ENCODE data around the gene MMP19. TPM values are rescaled to one million over a fixed set of nuclear protein-coding genes. Genes with fewer than 3 reads are reported as not detected.

The MMP19 gene
- total and polyA plus RNA-seq, 2 donors (not counting 1 experiment from before 2014, with no cell fraction given), result 0.42 TPM; not detected in 1

DNA sequence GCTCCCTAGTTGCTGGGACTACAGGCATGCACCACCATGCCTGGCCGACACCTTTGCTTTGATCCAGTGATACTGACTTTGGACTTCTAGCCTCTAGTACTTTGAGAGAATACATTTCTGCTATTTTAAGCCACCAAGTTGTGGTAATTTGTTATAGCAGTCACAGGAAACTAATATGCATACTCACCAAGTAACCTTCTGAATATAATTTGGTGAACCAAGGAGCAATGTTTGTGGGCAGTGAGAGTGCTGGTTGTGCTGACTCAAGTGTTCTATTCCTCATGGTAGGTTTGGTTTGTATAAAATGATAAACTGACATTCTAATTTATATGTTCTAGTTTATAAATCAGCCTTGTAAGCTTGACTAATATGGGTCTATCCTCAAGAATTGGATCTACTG, 42.4 kb upstream of the MMP19 start:
- POLR2A ChIA-PET, result interaction anchor here (0.6 kb wide), 1 partner anchor 20 kb away, joined by 4 read pairs; no protein-coding TSS in a partner anchor
- Histone ChIP-seq H3K36me3 (replicated peaks in 1 of 2; ENCODE audit: control extremely low read depth in 1 of 2, control insufficient read depth in 1 of 2, extremely low read depth in 1 of 2, insufficient read depth in 2 of 2, low read length in 1 of 2) (no peaks in the 10 kb centered on the region), H4K20me1 (ENCODE audit: control insufficient read depth, insufficient read depth, low read length, poor library complexity, severe bottlenecking) (no peaks in the 10 kb centered on the region), H3K27me3 (replicated peaks in 1 of 4; ENCODE audit: control extremely low read depth in 1 of 4, control insufficient read depth in 3 of 4, insufficient read depth in 4 of 4, low read length in 3 of 4) (no peaks in the 10 kb centered on the region), H3K4me1 (ENCODE audit: control insufficient read depth in 2 of 2, insufficient read depth in 2 of 2, low read length in 2 of 2) (no peaks in the 10 kb centered on the region), H3K4me3 (ENCODE audit: control extremely low read depth in 1 of 5, extremely low read depth in 1 of 5, insufficient read depth in 1 of 5, low read depth in 2 of 5, low read length in 4 of 5) (no peak overlapping the region), H3K9me3 (ENCODE audit: control extremely low read depth in 1 of 3, control insufficient read depth in 2 of 3, insufficient read depth in 1 of 3, low read length in 2 of 3) (no peaks in the 10 kb centered on the region), H3K9ac (ENCODE audit: low read length) (no peak overlapping the region), H3K27ac (ENCODE audit: low read length in 2 of 2) (no peak overlapping the region), H3K79me2 (ENCODE audit: control insufficient read depth, insufficient read depth, low read length) (no peaks in the 10 kb centered on the region), H2AFZ (ENCODE audit: insufficient read depth, low read depth, low read length, poor library complexity, severe bottlenecking) (no peak overlapping the region), H3K4me2 (replicated peaks; ENCODE audit: low read depth, low read length, poor library complexity, severe bottlenecking) (no peak overlapping the region)
- Mint-ChIP-seq H3K27me3 (no peaks in the 10 kb centered on the region), H3K4me1 (peaks cover 2% of the 10 kb centered on the region), H3K27ac (no peak overlapping the region), H3K4me3 (no peak overlapping the region), H3K9me3 (ENCODE audit: insufficient read depth) (no peaks in the 10 kb centered on the region)
- no peak for DNase-seq
- TF ChIP-seq, protein P1, sequence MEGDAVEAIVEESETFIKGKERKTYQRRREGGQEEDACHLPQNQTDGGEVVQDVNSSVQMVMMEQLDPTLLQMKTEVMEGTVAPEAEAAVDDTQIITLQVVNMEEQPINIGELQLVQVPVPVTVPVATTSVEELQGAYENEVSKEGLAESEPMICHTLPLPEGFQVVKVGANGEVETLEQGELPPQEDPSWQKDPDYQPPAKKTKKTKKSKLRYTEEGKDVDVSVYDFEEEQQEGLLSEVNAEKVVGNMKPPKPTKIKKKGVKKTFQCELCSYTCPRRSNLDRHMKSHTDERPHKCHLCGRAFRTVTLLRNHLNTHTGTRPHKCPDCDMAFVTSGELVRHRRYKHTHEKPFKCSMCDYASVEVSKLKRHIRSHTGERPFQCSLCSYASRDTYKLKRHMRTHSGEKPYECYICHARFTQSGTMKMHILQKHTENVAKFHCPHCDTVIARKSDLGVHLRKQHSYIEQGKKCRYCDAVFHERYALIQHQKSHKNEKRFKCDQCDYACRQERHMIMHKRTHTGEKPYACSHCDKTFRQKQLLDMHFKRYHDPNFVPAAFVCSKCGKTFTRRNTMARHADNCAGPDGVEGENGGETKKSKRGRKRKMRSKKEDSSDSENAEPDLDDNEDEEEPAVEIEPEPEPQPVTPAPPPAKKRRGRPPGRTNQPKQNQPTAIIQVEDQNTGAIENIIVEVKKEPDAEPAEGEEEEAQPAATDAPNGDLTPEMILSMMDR (IDR thresholded peaks at IDR 0.05), result no peak
- no peak for TF ChIP-seq EZH2 (IDR thresholded peaks at IDR 0.05; ENCODE audit: borderline replicate concordance, insufficient read depth, low read depth, low read length, poor library complexity, severe bottlenecking)
- WGBS (ENCODE audit: insufficient coverage), result no CpG with 5 or more reads among the region's 1 CpG
- CTCF ChIA-PET, result interaction anchor here (0.5 to 0.6 kb wide), 2 partner anchors 30 to 487 kb away, joined by 3 read pairs; no protein-coding TSS in a partner anchor
- intact Hi-C loops (cut with micrococcal nuclease), result no loop called here
- no peak for ATAC-seq (ENCODE audit: low read depth)

DNA sequence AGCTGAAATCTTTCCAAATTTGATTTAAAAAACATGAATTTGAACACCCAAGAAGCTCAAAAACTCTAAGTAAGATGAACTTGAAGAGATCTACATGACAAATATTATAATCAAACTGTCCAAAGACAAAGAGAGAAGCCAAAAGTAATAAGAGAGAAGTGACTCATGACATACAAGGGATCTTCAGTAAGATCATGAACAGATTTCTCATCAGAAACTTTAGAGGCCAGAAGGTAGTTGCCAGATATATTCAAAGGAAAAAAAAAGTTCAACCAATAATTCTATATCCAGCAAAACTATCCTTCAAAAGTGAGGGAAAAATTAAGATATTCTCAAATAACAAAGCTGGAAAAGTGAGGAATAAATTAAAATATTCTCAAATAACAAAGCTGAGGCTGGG, 35.1 kb upstream of the MMP19 start:
- Mint-ChIP-seq H3K27me3 (no peaks in the 10 kb centered on the region), H3K4me1 (no peaks in the 10 kb centered on the region), H3K27ac (no peak overlapping the region), H3K9me3 (ENCODE audit: insufficient read depth) (no peaks in the 10 kb centered on the region), H3K4me3 (no peak overlapping the region)
- Histone ChIP-seq H3K9ac (ENCODE audit: low read length) (no peak overlapping the region), H2AFZ (ENCODE audit: insufficient read depth, low read depth, low read length, poor library complexity, severe bottlenecking) (no peak overlapping the region), H3K4me2 (replicated peaks; ENCODE audit: low read depth, low read length, poor library complexity, severe bottlenecking) (no peak overlapping the region), H4K20me1 (ENCODE audit: control insufficient read depth, insufficient read depth, low read length, poor library complexity, severe bottlenecking) (no peaks in the 10 kb centered on the region), H3K79me2 (ENCODE audit: control insufficient read depth, insufficient read depth, low read length) (no peaks in the 10 kb centered on the region), H3K27me3 (replicated peaks in 1 of 4; ENCODE audit: control extremely low read depth in 1 of 4, control insufficient read depth in 3 of 4, insufficient read depth in 4 of 4, low read length in 3 of 4) (no peaks in the 10 kb centered on the region), H3K36me3 (replicated peaks in 1 of 2; ENCODE audit: control extremely low read depth in 1 of 2, control insufficient read depth in 1 of 2, extremely low read depth in 1 of 2, insufficient read depth in 2 of 2, low read length in 1 of 2) (no peaks in the 10 kb centered on the region), H3K4me3 (ENCODE audit: control extremely low read depth in 1 of 5, extremely low read depth in 1 of 5, insufficient read depth in 1 of 5, low read depth in 2 of 5, low read length in 4 of 5) (no peak overlapping the region), H3K27ac (ENCODE audit: low read length in 2 of 2) (no peak overlapping the region), H3K9me3 (ENCODE audit: control extremely low read depth in 1 of 3, control insufficient read depth in 2 of 3, insufficient read depth in 1 of 3, low read length in 2 of 3) (peaks cover 0 to 12% (median 6%) of the 10 kb centered on the region in 3 donors), H3K4me1 (ENCODE audit: control insufficient read depth in 2 of 2, insufficient read depth in 2 of 2, low read length in 2 of 2) (no peaks in the 10 kb centered on the region)
- intact Hi-C loops (cut with micrococcal nuclease), result no loop called here
- DNase-seq, result no peak
- no peak for TF ChIP-seq EZH2 (IDR thresholded peaks at IDR 0.05; ENCODE audit: borderline replicate concordance, insufficient read depth, low read depth, low read length, poor library complexity, severe bottlenecking)
- TF ChIP-seq, protein P1 (IDR thresholded peaks at IDR 0.05), result no peak
- ATAC-seq (ENCODE audit: low read depth), result no peak
- CTCF ChIA-PET, result no interaction called here
- POLR2A ChIA-PET, result no interaction called here
